Stimulated activated CD4-positive, alpha-beta T cell treated with anti-CD3 and anti-CD28 coated beads, Interleukin-1b, Interleukin-23, amount 100 ng/mL, for 1 hour (primary cell): Measurements from ENCODE around the gene COL11A1.

Experiments
- DNase-seq, 2 donors: peaks; one replicate each; pipeline ENCODE4 v3.0.0-alpha.2; 2020; ENCODE audit warnings: low read depth in 2 of 2

Gene COL11A1

DNA sequence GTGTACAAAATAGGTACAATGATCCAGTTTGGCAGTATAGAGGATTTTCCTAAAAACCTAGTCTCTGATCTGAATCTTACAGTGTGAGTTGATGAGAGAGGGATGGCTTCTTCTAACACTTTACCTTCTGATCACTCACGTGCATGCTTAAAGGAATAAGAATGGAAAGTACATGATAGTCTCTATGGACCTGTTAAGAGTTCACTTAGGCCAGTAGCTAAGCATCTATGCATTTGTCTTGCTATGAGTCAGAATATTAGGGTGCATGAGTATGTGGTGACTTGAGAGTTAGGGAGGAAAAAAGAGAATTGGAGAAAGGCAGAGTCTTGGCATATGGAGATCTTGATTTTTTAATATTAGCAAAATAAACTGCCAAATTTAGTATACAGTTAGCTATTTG is 206.3 kb downstream of the COL11A1 start:
- no peak for DNase-seq

- no peak for DNase-seq
Measured at GRCh38 chr1:102899935-102900334, 208.4 kb downstream of the COL11A1 start.

DNA sequence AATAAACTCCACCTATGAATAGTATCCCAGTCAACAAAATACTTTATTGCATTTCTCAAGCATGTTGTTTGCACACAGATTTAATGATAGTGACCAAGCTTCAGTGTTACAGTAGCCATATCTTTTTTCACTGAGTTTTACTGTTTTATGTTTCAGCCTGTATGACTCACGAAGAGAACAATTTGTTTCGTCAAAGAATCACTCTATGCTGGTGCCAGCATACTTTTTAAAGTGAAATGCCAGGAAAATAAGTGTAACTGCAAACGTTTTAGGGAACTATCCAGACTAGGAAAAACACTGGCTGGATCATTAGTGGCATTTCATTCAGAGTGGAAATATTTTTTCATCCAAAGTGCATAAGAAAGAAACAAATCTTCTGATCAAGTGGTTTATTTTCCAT is 210.8 kb downstream of the COL11A1 start:
- DNase-seq = no peak

DNA sequence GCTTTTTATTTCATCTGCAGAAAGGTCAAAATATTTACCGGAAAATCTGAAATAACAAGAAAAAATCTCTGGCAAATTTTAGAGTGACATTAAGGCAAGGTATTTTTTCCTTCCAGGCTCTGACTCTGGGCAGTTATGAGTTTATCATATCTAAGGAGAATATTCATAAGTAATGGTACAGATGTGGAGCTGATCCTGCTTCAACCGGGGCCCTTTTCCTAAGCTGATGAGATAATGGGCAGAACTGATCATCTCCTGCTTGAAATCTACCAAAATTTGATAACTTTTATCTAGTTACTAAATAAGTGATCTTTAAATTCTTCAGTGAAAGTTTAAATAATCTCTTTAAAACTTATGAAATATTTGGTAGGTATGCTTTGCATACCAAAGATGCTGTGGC is 211.6 kb downstream of the COL11A1 start:
- no peak for DNase-seq

- DNase-seq = no peak
Measured at GRCh38 chr1:102896286-102896685, 212.0 kb downstream of the COL11A1 start.

DNA sequence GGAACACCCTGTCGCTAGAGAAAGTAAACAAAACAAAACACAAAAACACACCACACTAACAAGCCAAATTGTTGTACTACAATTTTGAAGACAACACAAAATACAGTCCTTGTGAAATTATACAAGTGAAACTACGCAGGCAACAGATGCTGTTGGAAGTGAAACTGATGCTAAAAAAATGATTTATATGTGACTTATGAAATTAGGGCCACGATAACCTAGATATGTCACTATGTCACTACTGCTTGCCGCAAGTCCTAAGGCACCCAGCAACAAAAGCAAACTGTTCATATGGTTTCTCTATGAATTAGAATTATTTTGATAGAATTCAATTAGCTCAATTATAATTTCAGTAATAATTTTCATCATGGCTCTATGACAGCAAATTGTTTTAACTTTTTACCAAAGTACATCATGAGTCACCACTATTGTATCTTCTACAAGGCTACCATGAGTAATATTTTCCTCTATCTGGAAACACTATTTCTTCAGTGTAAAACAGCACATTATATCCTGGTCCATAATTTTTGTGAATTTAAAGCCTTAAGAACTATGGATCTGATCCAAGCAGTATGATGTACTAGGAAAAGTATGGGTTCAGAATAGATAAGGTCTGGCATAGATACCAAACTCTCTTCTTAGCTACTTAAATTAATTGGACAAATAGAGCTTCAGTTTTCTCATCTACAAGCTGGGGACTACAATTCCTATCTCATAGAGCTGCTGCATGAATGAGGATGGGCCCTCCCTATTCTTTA is 216.3 kb downstream of the COL11A1 start:
- DNase-seq = no peak

- no peak for DNase-seq
Measured at GRCh38 chr1:102886638-102887037, 221.7 kb downstream of the COL11A1 start.

DNA sequence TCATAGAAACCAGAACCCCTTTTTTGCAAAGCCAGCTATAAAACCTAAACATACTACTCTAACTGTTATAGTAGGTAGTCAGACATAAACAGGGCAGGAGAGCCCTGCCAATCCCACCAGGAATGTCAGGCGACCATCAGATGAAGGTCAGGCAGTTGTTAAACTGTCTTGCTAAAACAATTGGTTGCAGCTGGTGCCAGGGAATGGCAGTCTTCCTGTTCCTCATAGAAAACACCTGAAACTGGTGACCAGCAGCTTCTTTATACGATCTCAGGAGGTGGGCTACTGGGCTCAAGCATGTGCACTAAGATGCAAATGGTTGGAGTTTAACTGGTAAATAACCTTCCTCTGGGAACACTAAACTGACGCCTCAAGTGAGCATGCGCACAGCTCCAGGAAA is 224.1 kb downstream of the COL11A1 start:
- DNase-seq = no peak

DNA sequence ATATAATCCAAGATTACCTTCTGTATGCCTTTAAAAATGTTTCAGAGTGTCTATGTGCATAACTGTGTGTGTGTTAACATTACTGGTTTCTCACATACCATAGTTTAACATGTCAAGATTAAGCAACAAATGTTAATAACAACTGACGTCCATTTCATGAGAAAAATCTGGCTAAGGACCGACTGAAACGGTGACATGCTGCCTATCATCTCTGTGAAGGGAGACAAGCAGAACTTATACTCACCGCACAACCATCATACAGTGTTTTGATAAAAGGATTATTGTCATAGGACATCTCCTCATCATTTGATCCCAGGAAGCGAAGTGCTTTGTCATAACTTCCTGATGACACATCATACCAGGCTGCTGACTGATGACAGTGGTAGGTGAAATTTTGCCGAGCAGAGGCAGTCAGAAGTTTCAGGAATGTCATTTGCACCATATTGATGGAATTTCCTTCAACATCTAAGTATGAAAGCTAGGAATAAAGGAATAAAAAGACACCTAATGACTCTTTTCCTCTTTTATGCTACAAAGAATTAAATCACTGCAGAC is 228.8 kb downstream of the COL11A1 start:
- DNase-seq = no peak

DNA sequence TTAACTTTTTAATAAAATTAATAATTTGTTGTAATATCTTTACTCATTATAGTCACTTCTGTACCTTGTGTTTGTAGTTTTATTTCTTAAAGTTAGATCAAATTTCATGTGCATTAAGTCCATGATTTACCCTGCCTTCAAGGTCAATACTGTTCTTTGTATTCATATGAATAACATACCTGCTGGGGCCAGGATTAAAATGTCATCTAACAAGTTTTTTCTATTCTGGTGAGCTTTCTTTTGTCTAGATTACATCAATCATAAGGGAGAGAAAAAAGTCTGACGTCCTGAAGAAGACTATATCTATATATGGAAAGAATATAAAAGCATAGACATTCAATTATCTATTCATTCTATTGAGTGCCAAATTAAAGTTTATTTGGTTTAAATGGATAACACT is 232.6 kb downstream of the COL11A1 start:
- no peak for DNase-seq

DNA sequence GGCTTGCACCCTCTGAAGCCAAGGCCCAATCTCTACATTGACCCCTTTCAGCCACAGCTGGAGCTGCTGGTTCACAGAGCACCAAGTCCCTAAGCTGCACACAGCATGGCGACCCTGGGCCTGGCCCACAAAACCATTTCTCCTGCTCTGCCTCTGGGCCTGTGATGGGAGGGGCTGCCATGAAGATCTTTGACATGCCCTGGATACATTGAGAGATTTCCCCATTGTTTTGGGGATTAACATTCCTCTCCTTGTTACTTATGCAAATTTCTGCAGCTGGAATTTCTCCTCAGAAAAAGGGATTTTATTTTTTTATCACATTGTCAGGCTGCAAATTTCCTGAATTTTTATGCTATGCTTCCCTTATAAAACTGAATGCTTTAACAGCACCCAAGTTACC is 235.8 kb downstream of the COL11A1 start:
- DNase-seq = no peak

GRCh38 chr1:102872097-102872496 is 236.2 kb downstream of the COL11A1 start:
- DNase-seq = no peak

DNA sequence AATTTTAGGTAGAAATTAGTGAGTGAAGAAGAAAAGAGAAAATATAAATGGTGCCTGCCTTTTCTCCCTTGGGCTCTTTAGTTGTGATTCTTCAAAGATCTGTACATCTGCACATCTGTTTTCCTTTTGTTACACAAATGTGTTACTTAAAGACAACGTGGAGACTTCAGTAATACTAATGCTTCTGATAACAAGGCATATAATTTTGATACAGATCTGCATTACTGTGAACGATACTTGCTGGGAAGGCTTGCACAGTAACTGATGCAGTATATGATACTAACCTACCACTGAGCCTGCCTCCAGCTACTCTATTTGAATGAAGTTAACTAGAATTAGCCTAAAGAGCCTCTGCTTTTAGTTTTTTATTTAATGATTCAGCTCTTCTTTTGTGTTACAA is 244.6 kb downstream of the COL11A1 start:
- DNase-seq = no peak

DNA sequence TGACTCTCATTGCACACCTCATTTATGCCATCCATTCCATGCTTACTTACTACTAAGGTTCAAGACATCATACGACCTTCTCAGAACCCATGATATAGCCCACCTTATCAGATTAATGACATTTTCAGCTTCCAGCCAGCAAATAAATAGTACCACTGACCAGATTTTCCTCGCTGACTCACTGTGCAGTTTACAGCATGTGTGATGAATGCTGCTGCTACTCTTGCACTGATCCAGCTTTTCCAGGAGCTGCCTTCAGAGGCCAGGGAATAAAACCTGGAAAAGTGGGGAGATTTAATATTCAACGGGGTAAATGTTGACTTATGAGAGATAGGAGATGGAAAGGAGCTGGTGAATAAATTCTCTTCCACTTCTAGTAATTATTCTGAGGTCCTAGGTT is 247.1 kb downstream of the COL11A1 start:
- no peak for DNase-seq

GRCh38 chr1:102858695-102859094 is 249.6 kb downstream of the COL11A1 start:
- DNase-seq = no peak

DNA sequence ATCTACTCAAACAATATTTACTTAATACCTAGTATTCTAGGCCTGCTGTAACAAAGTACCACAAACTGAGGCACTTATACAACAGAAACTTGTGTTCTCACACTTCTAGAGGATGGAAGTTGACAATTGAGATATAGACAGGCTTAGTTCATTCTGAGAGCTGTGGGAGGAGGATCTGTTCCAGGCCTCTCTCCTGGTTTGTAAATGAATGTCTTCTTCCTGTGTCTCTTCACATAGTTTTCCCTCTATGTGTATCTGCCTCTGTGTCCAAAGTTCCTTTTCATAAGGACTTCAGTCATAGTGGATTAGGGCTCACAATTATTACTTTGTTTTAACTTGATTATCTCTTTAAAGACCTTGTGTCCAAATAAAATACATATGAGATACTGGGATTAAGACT is 251.1 kb downstream of the COL11A1 start:
- DNase-seq = no peak

- DNase-seq = no peak
Measured at GRCh38 chr1:102853701-102854187, 254.6 kb downstream of the COL11A1 start.

DNA sequence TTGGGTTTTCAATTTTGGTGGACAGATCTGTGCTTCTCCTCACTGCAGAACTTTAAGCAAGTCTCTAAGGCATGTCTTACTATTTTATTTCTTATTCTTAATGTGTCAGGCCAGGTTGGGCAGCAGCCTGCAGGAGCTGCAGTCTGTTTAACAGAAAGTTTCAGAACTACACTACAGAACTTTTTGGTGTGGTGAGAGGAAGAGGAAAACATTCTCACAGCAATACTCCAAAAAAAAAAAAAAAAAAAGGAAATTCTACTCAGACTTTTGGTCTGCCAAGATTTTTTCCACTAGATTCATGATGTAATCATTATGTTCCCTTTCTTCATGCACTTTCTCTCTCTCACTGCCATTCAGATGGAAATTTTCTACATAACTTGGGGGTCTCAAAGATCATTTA is 255.2 kb downstream of the COL11A1 start:
- no peak for DNase-seq

DNA sequence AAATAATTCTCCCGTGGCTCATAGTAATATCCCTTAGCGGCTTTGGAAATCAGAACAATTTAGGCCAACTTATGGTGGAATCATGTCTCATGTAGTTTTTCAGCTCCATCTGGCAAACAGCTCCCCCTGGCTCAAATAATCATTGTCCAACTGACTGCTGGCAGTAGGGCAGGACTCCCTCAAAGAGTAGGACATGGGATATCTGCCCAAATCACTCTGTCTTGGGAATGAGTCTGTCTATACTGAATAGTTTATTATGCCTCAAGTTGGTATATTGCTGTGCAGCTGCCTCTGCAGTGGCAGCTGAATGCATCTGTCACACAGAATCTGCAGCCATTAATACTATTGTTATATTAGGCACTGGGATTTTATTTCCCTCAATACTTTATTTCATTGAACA is 255.7 kb downstream of the COL11A1 start:
- no peak for DNase-seq

GRCh38 chr1:102851616-102852015 is 256.7 kb downstream of the COL11A1 start:
- no peak for DNase-seq

- no peak for DNase-seq
Measured at GRCh38 chr1:102842606-102843005, 265.7 kb downstream of the COL11A1 start.

DNA sequence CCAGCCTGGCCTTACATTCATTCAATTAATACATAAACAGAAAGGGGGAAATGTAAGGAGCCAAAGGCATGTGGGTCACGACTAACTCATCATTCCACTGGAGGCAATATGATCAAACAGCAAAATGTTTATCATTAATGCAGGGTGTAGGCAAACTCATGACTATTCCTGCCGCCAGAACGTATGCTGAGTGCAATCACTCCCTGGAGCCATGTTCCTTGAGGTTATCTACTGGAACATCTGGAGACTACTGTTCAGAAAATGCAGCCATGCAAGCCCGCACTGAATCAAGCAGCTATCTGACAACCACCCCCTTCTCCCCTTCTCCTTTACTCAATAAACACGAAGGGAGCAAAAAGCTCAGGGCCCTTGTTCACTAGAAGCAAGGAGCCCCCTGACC is 267.6 kb downstream of the COL11A1 start:
- no peak for DNase-seq

DNA sequence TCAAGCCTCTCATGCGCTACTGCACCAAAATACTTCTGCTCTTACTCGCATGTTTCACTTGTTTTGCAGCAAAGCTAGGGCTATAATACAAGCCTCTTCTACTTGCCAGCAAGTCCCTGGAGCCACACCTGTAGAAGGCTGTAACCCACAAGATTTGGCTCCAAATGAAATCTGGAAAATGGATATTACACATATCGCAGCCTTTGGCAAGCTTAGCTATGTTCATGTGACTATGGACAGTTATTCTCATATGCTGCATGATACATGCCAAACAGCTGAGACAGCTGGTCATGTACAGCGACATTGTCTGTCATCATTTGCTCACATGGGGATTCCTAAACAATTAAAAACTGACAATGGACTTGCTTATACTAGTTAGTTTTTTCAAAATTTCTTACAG is 270.3 kb downstream of the COL11A1 start:
- no peak for DNase-seq

GRCh38 chr1:102837551-102837950 is 270.8 kb downstream of the COL11A1 start:
- DNase-seq = no peak
